ENCODE data around the gene MRPL34.

Gene MRPL34

DNA sequence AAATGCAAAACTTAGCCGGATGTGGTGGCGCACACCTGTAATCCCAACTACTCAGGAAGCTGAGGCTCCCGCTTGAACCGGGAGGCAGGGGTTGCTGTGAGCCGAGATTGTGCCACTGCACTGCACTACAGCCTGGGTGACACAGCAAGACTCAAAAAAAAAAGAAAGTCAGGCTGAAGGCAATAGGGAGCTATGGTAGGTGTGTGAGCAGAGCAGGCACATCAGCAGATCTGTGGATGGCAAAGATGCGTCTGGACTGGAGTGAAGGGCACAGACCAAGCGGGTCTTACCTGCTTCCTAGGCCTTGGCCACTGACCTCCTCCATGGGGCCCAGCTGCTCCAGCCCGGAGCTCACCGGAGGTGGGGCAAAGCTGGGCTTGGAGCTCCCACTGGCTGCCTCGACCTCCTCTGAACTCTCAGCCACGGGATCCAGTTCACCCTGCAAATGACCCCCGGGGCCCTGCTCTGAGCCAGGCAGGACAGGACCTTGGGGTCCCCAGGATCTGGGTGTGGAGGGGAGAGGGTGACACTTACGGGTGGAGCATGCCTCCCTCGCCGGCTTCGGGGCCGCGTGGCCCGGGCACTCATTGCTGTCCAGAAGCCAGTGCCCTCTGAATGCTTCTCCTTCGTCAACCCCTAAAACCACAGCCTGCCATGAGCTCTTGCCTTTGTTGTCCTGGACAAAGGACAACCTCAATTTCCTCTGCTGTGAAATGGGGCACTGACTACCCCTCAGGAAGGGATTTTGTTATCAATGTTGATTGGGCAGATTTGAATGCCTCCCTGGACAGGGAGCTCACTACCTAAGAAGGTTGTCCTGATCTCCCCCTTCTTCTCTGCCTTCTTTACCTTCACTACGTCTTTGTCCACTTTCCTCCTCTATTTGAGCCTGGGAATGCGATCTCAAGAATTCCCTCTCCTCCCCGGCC is 41.7 kb upstream of the MRPL34 start:
- Histone ChIP-seq H4K20me1 (ENCODE audit: insufficient read depth, low read length) (no peaks in the 10 kb centered on the region), H3K79me2 (ENCODE audit: low read length) (peaks cover 16% of the 10 kb centered on the region), H3F3A (ENCODE audit: insufficient read depth, low read length) (peaks cover 8% of the 10 kb centered on the region; the same call in 1 of the 2 replicates), H3K4me1 (ENCODE audit: low read length) (peaks cover 5% of the 10 kb centered on the region; the same call in 1 of the 2 replicates), H3K4me3 (ENCODE audit: low read length) (no peak overlapping the region), H3K27me3 (replicated peaks; ENCODE audit: insufficient read depth, low read length) (no peaks in the 10 kb centered on the region; the same call in 1 of the 2 replicates), H3K4me2 (ENCODE audit: low read depth, low read length) (no peak overlapping the region), H3K9me2 (replicated peaks; ENCODE audit: insufficient read depth, low read length) (no peaks in the 10 kb centered on the region), H3K36me3 (replicated peaks; ENCODE audit: insufficient read depth, low read length) (no peaks in the 10 kb centered on the region), H3K9me3 (replicated peaks; ENCODE audit: insufficient read depth, low read length) (no peaks in the 10 kb centered on the region), H3K9ac (ENCODE audit: low read length) (no peak overlapping the region), H2AFZ (ENCODE audit: low read length) (no peak overlapping the region), H3K27ac (ENCODE audit: low read length) (no peak overlapping the region)
- TF ChIP-seq EZH2phosphoT487 (IDR thresholded peaks at IDR 0.05; ENCODE audit: low read length): no peak
- TF ChIP-seq CTCF (IDR thresholded peaks at IDR 0.05; ENCODE audit: low read length): no peak
- TF ChIP-seq EZH2 (optimal IDR thresholded peaks at IDR 0.05; ENCODE audit: low read depth, low read length): no peak
- no peak for DNase-seq

DNA sequence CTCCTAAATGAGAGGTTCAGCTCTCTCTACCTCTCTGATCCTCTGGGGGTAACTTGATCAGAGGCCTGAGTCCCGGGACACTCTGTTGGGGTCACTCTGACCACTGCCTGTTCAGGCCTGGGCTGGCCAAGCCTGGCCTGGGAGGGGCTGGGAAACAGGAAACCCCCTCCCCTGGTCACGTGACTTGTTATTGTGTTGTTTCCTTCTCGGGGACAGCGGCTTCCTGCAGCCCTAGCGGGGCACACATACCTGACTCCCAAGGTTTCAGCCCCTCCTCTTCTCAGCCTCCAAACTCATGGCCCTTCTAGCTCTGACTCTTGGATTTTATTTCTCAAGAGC is 41.1 kb upstream of the MRPL34 start, which contains the start of gene USHBP1:
USHBP1 (minus strand) TSS at position 105 of the 339 bp plus-strand sequence. CDS start 446 bp downstream, outside the sequence.
- peaks cover 8% of the 10 kb centered on the region; the same call in 1 of the 2 replicates for H3F3A ChIP-seq (ENCODE audit: insufficient read depth, low read length)
- H3K4me3 ChIP-seq (ENCODE audit: low read length): no peak within 1 kb of the TSS
- no peak within 1 kb of the TSS for H3K9ac ChIP-seq (ENCODE audit: low read length)
- no peaks in the 10 kb centered on the region for H3K9me3 ChIP-seq (replicated peaks; ENCODE audit: insufficient read depth, low read length)
- H3K36me3 ChIP-seq (replicated peaks; ENCODE audit: insufficient read depth, low read length): no peaks in the 10 kb centered on the region
- DNase-seq: no peak
- no peaks in the 10 kb centered on the region for H3K9me2 ChIP-seq (replicated peaks; ENCODE audit: insufficient read depth, low read length)
- TF ChIP-seq EZH2 (optimal IDR thresholded peaks at IDR 0.05; ENCODE audit: low read depth, low read length): no peak
- TF ChIP-seq CTCF (IDR thresholded peaks at IDR 0.05; ENCODE audit: low read length): no peak
- TF ChIP-seq EZH2phosphoT487 (IDR thresholded peaks at IDR 0.05; ENCODE audit: low read length): no peak
- peaks cover 18% of the 10 kb centered on the region for H3K79me2 ChIP-seq (ENCODE audit: low read length)
- no peak within 1 kb of the TSS for H3K4me2 ChIP-seq (ENCODE audit: low read depth, low read length)
- H3K27ac ChIP-seq (ENCODE audit: low read length): no peak within 1 kb of the TSS
- peaks cover 5% of the 10 kb centered on the region; the same call in 1 of the 2 replicates for H3K4me1 ChIP-seq (ENCODE audit: low read length)
- no peak within 1 kb of the TSS for H2AFZ ChIP-seq (ENCODE audit: low read length)
- H4K20me1 ChIP-seq (ENCODE audit: insufficient read depth, low read length): no peaks in the 10 kb centered on the region
- no peaks in the 10 kb centered on the region for H3K27me3 ChIP-seq (replicated peaks; ENCODE audit: insufficient read depth, low read length)

GRCh38 chr19:17266026-17266425 is 39.6 kb upstream of the MRPL34 start:
- peak overlapping the region; percentile 86; the same call in 1 of the 2 replicates for H3K27ac ChIP-seq (ENCODE audit: low read length)
- peaks cover 8% of the 10 kb centered on the region; the same call in 1 of the 2 replicates for H3F3A ChIP-seq (ENCODE audit: insufficient read depth, low read length)
- TF ChIP-seq CTCF (IDR thresholded peaks at IDR 0.05; ENCODE audit: low read length) (no peak), EZH2 (optimal IDR thresholded peaks at IDR 0.05; ENCODE audit: low read depth, low read length) (no peak), EZH2phosphoT487 (IDR thresholded peaks at IDR 0.05; ENCODE audit: low read length) (no peak)
- H3K4me3 ChIP-seq (ENCODE audit: low read length): peak overlapping the region; percentile 18; the same call in 1 of the 2 replicates
- H3K27me3 ChIP-seq (replicated peaks; ENCODE audit: insufficient read depth, low read length): no peaks in the 10 kb centered on the region
- no peaks in the 10 kb centered on the region for H3K9me2 ChIP-seq (replicated peaks; ENCODE audit: insufficient read depth, low read length)
- H3K9ac ChIP-seq (ENCODE audit: low read length): peak overlapping the region; percentile 62; the same call in 1 of the 2 replicates
- peaks cover 18% of the 10 kb centered on the region for H3K79me2 ChIP-seq (ENCODE audit: low read length)
- H3K36me3 ChIP-seq (replicated peaks; ENCODE audit: insufficient read depth, low read length): no peaks in the 10 kb centered on the region
- H2AFZ ChIP-seq (ENCODE audit: low read length): peak overlapping the region; percentile 77; the same call in 1 of the 2 replicates
- peaks cover 5% of the 10 kb centered on the region; the same call in 1 of the 2 replicates for H3K4me1 ChIP-seq (ENCODE audit: low read length)
- H3K4me2 ChIP-seq (ENCODE audit: low read depth, low read length): peak overlapping the region; percentile 57; the same call in 1 of the 2 replicates
- no peak for DNase-seq
- no peaks in the 10 kb centered on the region for H4K20me1 ChIP-seq (ENCODE audit: insufficient read depth, low read length)
- no peaks in the 10 kb centered on the region for H3K9me3 ChIP-seq (replicated peaks; ENCODE audit: insufficient read depth, low read length)

Measured in MM.1S (cell line).